GM12872 (cell line): Measurements from ENCODE around the gene SLC35A2.
A peak's percentile ranks its signal among the peaks of the same experiment; 100 is the strongest.

Experiments
- TF ChIP-seq, protein P1 (sequence below): IDR thresholded peaks from 3 replicates; pipeline ENCODE4 v1.5.1; 2011; ENCODE audit warnings: low read depth, mild to moderate bottlenecking, low read length, moderate library complexity; ENCODE audit not compliant: insufficient read depth

The SLC35A2 gene

GRCh38 chrX:48923771-48924170 is 12.3 kb upstream of the SLC35A2 start:
- TF ChIP-seq, protein P1, sequence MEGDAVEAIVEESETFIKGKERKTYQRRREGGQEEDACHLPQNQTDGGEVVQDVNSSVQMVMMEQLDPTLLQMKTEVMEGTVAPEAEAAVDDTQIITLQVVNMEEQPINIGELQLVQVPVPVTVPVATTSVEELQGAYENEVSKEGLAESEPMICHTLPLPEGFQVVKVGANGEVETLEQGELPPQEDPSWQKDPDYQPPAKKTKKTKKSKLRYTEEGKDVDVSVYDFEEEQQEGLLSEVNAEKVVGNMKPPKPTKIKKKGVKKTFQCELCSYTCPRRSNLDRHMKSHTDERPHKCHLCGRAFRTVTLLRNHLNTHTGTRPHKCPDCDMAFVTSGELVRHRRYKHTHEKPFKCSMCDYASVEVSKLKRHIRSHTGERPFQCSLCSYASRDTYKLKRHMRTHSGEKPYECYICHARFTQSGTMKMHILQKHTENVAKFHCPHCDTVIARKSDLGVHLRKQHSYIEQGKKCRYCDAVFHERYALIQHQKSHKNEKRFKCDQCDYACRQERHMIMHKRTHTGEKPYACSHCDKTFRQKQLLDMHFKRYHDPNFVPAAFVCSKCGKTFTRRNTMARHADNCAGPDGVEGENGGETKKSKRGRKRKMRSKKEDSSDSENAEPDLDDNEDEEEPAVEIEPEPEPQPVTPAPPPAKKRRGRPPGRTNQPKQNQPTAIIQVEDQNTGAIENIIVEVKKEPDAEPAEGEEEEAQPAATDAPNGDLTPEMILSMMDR, result no peak

GRCh38 chrX:48920718-48921104 is 9.3 kb upstream of the SLC35A2 start:
- TF ChIP-seq, protein P1, result no peak

DNA sequence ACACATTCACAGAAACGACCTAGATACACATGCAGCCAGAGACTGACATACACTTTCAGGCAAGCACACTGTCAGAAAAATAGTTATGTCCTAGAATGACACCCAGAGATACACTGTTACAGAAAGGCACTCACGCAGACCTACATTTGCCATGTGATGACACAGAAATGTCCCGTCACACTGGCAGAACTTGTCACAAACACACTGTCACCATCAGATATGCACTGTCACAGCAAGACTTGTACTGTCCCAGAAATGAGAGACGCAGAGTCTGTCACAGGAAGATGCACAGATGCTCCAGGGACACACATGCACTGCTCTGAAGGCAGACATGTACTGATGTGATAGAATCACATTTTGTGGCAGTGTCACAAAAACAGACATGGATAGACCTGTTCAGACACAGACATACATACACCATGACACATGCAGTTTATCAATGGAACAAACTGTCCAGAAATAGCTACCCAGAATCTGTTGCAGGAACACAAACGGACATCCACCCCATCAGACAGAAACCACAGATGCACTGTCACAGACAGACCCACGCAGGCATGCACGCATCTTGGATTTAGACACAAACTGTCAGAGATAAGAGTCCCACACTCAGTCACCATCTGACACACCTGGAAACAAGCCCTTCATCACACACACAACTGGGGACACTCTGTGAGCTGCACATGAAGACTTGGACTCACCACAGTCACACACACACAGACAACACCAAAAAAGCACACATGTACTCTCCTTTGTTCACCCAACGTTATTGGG is 8.7 kb upstream of the SLC35A2 start:
- TF ChIP-seq, protein P1, result no peak

DNA sequence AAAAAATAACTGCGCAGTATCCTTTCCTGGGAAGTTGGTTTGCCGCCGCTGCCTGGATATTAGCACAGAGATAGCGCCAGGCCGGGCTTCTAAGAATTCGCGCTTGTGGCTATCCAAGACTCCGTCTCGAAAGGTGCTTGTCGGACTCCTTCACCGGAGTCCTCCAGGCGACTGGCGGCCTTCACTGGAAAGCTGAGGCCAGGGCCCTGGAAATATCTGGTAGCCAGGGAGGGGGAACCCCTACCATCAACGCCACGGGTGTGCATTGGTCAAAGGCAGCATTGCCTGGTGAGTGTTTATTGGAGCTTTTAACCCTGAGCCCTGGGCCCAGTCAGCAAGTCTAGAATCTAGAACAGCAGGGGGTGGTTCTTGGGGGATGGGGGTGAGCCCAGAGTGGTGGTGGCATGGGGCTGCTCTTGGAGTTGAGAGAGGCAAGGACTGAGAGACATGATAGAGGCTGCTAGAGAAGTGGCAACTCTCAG is 8.0 kb upstream of the SLC35A2 start:
- TF ChIP-seq, protein P1, result no peak

- TF ChIP-seq, protein P1, result no peak
Measured at GRCh38 chrX:48918643-48919340, 7.3 kb upstream of the SLC35A2 start, which contains the start of gene PIM2. PIM2 (minus strand) TSS chrX:48919024; CDS start chrX:48918834, 190 bp downstream.

- TF ChIP-seq, protein P1, result no peak
Measured at GRCh38 chrX:48918301-48918642, 6.8 kb upstream of the SLC35A2 start.

DNA sequence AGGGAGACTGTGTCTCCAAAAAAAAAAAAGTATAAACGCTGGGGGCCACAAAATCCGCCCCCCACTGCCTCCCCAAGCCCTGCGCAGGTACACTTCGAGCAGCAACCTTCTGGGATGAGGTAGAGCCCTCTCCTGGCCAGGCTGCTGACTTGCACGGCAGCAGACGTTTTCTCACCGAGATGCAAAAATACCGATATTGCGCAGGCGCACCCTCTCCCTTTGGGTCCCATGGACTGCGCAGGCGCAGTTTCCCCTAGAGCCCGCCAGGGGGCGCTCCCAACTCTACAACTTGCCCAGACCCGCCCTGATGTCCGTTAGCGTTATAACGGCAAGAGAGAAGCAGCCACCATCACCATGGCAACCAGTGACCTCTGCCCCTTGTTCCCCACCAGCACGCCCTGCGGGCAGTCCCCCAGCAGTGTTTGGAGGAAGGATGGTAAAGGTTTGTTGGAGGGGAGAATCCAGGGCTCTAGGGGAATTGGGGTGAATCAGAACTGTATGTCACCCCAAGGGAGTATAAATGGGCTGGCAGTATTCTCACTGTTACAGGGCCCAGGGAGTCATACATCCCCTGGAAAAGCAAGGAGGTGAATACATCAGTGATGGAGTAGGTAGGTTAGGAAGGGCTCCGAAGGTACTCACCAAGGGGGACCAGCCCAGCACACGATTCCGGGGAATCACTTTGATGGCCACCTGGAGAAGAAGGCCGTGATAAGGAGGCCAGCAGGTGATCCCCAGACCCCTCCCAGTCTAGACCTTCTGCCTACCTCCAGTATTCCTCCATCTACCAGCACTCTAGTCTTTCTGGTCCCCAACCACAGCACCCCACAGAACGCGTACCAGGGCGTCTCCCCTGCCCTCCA is 5.9 kb upstream of the SLC35A2 start:
- TF ChIP-seq, protein P1, result peak; percentile 90
